Measurements from ENCODE around the gene GGA1.

The GGA1 gene

GRCh38 chr22:37626556-37627075 is 18.0 kb downstream of the GGA1 start:
- Histone ChIP-seq H3K4me3 (ENCODE audit: low read depth, low read length) (no peak overlapping the region), H3K27me3 (no peaks in the 10 kb centered on the region), H3K4me1 (peaks cover 21% of the 10 kb centered on the region), H3K9me3 (no peaks in the 10 kb centered on the region), H3K36me3 (peaks cover 6% of the 10 kb centered on the region)
- DNase-seq, result no peak
- no peak for TF ChIP-seq CTCF (IDR thresholded peaks at IDR 0.05; ENCODE audit: low read depth, low read length)

GRCh38 chr22:37627121-37627520 is 18.5 kb downstream of the GGA1 start:
- no peak for TF ChIP-seq CTCF (IDR thresholded peaks at IDR 0.05; ENCODE audit: low read depth, low read length)
- no peak for DNase-seq
- Histone ChIP-seq H3K9me3 (no peaks in the 10 kb centered on the region), H3K27me3 (no peaks in the 10 kb centered on the region), H3K36me3 (peaks cover 6% of the 10 kb centered on the region), H3K4me1 (peaks cover 26% of the 10 kb centered on the region), H3K4me3 (ENCODE audit: low read depth, low read length) (no peak overlapping the region)

GRCh38 chr22:37627545-37627944 is 18.9 kb downstream of the GGA1 start:
- Histone ChIP-seq H3K9me3 (no peaks in the 10 kb centered on the region), H3K4me1 (peaks cover 28% of the 10 kb centered on the region), H3K4me3 (ENCODE audit: low read depth, low read length) (no peak overlapping the region), H3K27me3 (no peaks in the 10 kb centered on the region), H3K36me3 (peaks cover 6% of the 10 kb centered on the region)
- DNase-seq, result no peak
- no peak for TF ChIP-seq CTCF (IDR thresholded peaks at IDR 0.05; ENCODE audit: low read depth, low read length)

GRCh38 chr22:37628830-37629229 is 20.2 kb downstream of the GGA1 start:
- no peak for TF ChIP-seq CTCF (IDR thresholded peaks at IDR 0.05; ENCODE audit: low read depth, low read length)
- H3K4me3 ChIP-seq (ENCODE audit: low read depth, low read length), result no peak overlapping the region
- H3K36me3 ChIP-seq, result peaks cover 3% of the 10 kb centered on the region
- peaks cover 36% of the 10 kb centered on the region for H3K4me1 ChIP-seq
- no peaks in the 10 kb centered on the region for H3K27me3 ChIP-seq
- DNase-seq, result no peak
- H3K9me3 ChIP-seq, result no peaks in the 10 kb centered on the region

GRCh38 chr22:37629928-37630327 is 21.3 kb downstream of the GGA1 start:
- no peak for DNase-seq
- H3K4me1 ChIP-seq, result peaks cover 41% of the 10 kb centered on the region
- TF ChIP-seq CTCF (IDR thresholded peaks at IDR 0.05; ENCODE audit: low read depth, low read length), result no peak
- no peak overlapping the region for H3K4me3 ChIP-seq (ENCODE audit: low read depth, low read length)
- no peaks in the 10 kb centered on the region; the same call in none of the 2 replicates for H3K36me3 ChIP-seq
- H3K9me3 ChIP-seq, result no peaks in the 10 kb centered on the region
- no peaks in the 10 kb centered on the region for H3K27me3 ChIP-seq

GRCh38 chr22:37630839-37631435 is 22.3 kb downstream of the GGA1 start:
- peaks cover 46% of the 10 kb centered on the region for H3K4me1 ChIP-seq
- no peaks in the 10 kb centered on the region for H3K27me3 ChIP-seq
- H3K4me3 ChIP-seq (ENCODE audit: low read depth, low read length), result no peak overlapping the region
- no peak for TF ChIP-seq CTCF (IDR thresholded peaks at IDR 0.05; ENCODE audit: low read depth, low read length)
- H3K9me3 ChIP-seq, result no peaks in the 10 kb centered on the region
- H3K36me3 ChIP-seq, result no peaks in the 10 kb centered on the region; the same call in 1 of the 2 replicates
- peak; percentile 88 for DNase-seq
